A172 (cell line): ENCODE measurements around the gene PDE4B. TPM values are rescaled to one million over a fixed set of nuclear protein-coding genes. Genes with fewer than 3 reads are reported as not detected.

Source experiments
- DNase-seq: peaks from one replicate; pipeline ENCODE4 v3.0.0-alpha.2; 2015; ENCODE audit warnings: low spot score
- total RNA-seq: library from RNA; depleted of rRNA; stranded (reverse); fragments of >200 nt; shearing (Covaris generic); gene quantifications from 2 replicates; pipeline ENCODE4 v1.2.3, GENCODE V29; 2014

PDE4B gene
- total RNA-seq, 1 experiment from 2014 or later: not detected

GRCh38 chr1:66285618-66286270 is 493.0 kb downstream of the PDE4B start:
- DNase-seq: no peak

GRCh38 chr1:66286307-66286706 is 493.6 kb downstream of the PDE4B start:
- DNase-seq: no peak

- no peak for DNase-seq
Measured at GRCh38 chr1:66288048-66288447, 495.4 kb downstream of the PDE4B start.

- no peak for DNase-seq
Measured at GRCh38 chr1:66290761-66291530, 498.3 kb downstream of the PDE4B start.

GRCh38 chr1:66291531-66291864 is 498.8 kb downstream of the PDE4B start:
- no peak for DNase-seq

GRCh38 chr1:66292305-66292704 is 499.6 kb downstream of the PDE4B start:
- DNase-seq: no peak

GRCh38 chr1:66292944-66293343 is 500.2 kb downstream of the PDE4B start:
- DNase-seq: no peak

GRCh38 chr1:66294707-66295370 is 502.1 kb downstream of the PDE4B start:
- DNase-seq: peak; percentile 55

GRCh38 chr1:66295803-66296202 is 503.1 kb downstream of the PDE4B start:
- no peak for DNase-seq

- no peak for DNase-seq
Measured at GRCh38 chr1:66296370-66296769, 503.7 kb downstream of the PDE4B start.

- no peak for DNase-seq
Measured at GRCh38 chr1:66296951-66297350, 504.3 kb downstream of the PDE4B start.

- no peak for DNase-seq
Measured at GRCh38 chr1:66298464-66298863, 505.8 kb downstream of the PDE4B start.

- DNase-seq: no peak
Measured at GRCh38 chr1:66300280-66300971, 507.7 kb downstream of the PDE4B start.

- peak; percentile 37 for DNase-seq
Measured at GRCh38 chr1:66300972-66301451, 508.3 kb downstream of the PDE4B start.

GRCh38 chr1:66302184-66302742 is 509.6 kb downstream of the PDE4B start:
- DNase-seq: no peak

GRCh38 chr1:66302815-66303214 is 510.1 kb downstream of the PDE4B start:
- DNase-seq: no peak

- no peak for DNase-seq
Measured at GRCh38 chr1:66303646-66304045, 511.0 kb downstream of the PDE4B start.

- no peak for DNase-seq
Measured at GRCh38 chr1:66304128-66304527, 511.4 kb downstream of the PDE4B start.

- no peak for DNase-seq
Measured at GRCh38 chr1:66305927-66306326, 513.2 kb downstream of the PDE4B start.

- DNase-seq: no peak
Measured at GRCh38 chr1:66309006-66309741, 516.5 kb downstream of the PDE4B start.

GRCh38 chr1:66311092-66311491 is 518.4 kb downstream of the PDE4B start:
- DNase-seq: no peak
